Adrenal gland (tissue), 5 donors: ENCODE data around the gene VPS39.

Source experiments
- POLR2A ChIP-seq, 2 donors: fragments of 450-650 bp; IDR thresholded peaks; one replicate each; pipeline ENCODE4 v1.6.1; 2017; ENCODE audit warnings: antibody characterized with exemption in 2 of 2, mild to moderate bottlenecking in 2 of 2, moderate library complexity in 1 of 2
- TF ChIP-seq, protein P1 (sequence below), 6 experiments: fragments of 450-650 bp in 4 of 6; fragments of 200-600 bp in 2 of 6; sonication (generic) in 1 of 6; IDR thresholded peaks; 1 replicate in 5 of 6; 2 replicates in 1 of 6; pipeline versions ENCODE4 v1.5.1 to v1.8.0; 2016 to 2021; ENCODE audit warnings: antibody characterized with exemption in 6 of 6, mild to moderate bottlenecking in 2 of 6, moderate library complexity in 1 of 6
- donor health status: DM: no; HTN: no; CAD: no.

- TF ChIP-seq POLR2A (IDR thresholded peaks at IDR 0.05) = no peak
- TF ChIP-seq, protein P1, sequence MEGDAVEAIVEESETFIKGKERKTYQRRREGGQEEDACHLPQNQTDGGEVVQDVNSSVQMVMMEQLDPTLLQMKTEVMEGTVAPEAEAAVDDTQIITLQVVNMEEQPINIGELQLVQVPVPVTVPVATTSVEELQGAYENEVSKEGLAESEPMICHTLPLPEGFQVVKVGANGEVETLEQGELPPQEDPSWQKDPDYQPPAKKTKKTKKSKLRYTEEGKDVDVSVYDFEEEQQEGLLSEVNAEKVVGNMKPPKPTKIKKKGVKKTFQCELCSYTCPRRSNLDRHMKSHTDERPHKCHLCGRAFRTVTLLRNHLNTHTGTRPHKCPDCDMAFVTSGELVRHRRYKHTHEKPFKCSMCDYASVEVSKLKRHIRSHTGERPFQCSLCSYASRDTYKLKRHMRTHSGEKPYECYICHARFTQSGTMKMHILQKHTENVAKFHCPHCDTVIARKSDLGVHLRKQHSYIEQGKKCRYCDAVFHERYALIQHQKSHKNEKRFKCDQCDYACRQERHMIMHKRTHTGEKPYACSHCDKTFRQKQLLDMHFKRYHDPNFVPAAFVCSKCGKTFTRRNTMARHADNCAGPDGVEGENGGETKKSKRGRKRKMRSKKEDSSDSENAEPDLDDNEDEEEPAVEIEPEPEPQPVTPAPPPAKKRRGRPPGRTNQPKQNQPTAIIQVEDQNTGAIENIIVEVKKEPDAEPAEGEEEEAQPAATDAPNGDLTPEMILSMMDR (IDR thresholded peaks at IDR 0.05) = no peak
These were observed 44.1 kb downstream of the VPS39 start for GRCh38 chr15:42163947-42164550.
